ENCODE data around the gene CAVIN4. TPM values are rescaled to one million over a fixed set of nuclear protein-coding genes. Genes with fewer than 3 reads are reported as not detected.

Gene CAVIN4
- total and polyA plus RNA-seq, 2 experiments from 2014 or later = 3.0 to 6.0 TPM

GRCh38 chr9:100600521-100601079, 22.7 kb downstream of the CAVIN4 start:
- no peak overlapping the region for H2AFZ ChIP-seq
- no peak overlapping the region for H3K27ac ChIP-seq (ENCODE audit: low read depth)

GRCh38 chr9:100601216-100601615, 23.3 kb downstream of the CAVIN4 start:
- H3K4me2 ChIP-seq = no peak overlapping the region
- H3K4me3 ChIP-seq = no peak overlapping the region
- no peaks in the 10 kb centered on the region for H3K9me2 ChIP-seq (ENCODE audit: insufficient read depth)
- peaks cover 12% of the 10 kb centered on the region for H3K4me1 ChIP-seq (ENCODE audit: insufficient read depth)
- H3K36me3 ChIP-seq (ENCODE audit: insufficient read depth) = no peaks in the 10 kb centered on the region
- no peak overlapping the region for H3K27ac ChIP-seq (ENCODE audit: low read depth)
- Mint-ChIP-seq H3K36me3 (ENCODE audit: low read depth) (no peaks in the 10 kb centered on the region; the same call in 2 of the 3 replicates), H3K27me3 (ENCODE audit: insufficient read depth, low read depth, poor library complexity) (peaks cover 12% of the 10 kb centered on the region), H3K9me3 (no peaks in the 10 kb centered on the region; the same call in 2 of the 3 replicates), H3K4me3 (no peak overlapping the region), H3K4me1 (peaks cover 37% of the 10 kb centered on the region), H3K27ac (no peak overlapping the region)
- H3K27me3 ChIP-seq (ENCODE audit: insufficient read depth) = no peaks in the 10 kb centered on the region
- H4K20me1 ChIP-seq (replicated peaks; ENCODE audit: insufficient read depth) = no peaks in the 10 kb centered on the region
- H2AFZ ChIP-seq = no peak overlapping the region
- no peaks in the 10 kb centered on the region; the same call in 1 of the 2 replicates for H3F3A ChIP-seq (replicated peaks; ENCODE audit: low read depth)
- no peaks in the 10 kb centered on the region for H3K79me2 ChIP-seq (replicated peaks; ENCODE audit: insufficient read depth)
- peak; percentile 90 for DNase-seq (ENCODE audit: low spot score)
- peak; percentile 52 for ATAC-seq
- TF ChIP-seq ZNF331 (CRISPR knock-in tag; IDR thresholded peaks at IDR 0.05; ENCODE audit: low read depth) (no peak), ETS1 (IDR thresholded peaks at IDR 0.05) (no peak), EZH2phosphoT487 (IDR thresholded peaks at IDR 0.05; ENCODE audit: unreplicated experiment) (no peak), CTCF (conservative IDR thresholded peaks at IDR 0.05; ENCODE audit: low read depth in 2 of 2) (peak; percentile 90 to 95)

More at GRCh38 chr9:100600521-100601079, 22.7 kb downstream of the CAVIN4 start:
- H3K36me3 ChIP-seq (ENCODE audit: insufficient read depth) = no peaks in the 10 kb centered on the region
- H4K20me1 ChIP-seq (replicated peaks; ENCODE audit: insufficient read depth) = no peaks in the 10 kb centered on the region
- no peaks in the 10 kb centered on the region; the same call in 1 of the 2 replicates for H3F3A ChIP-seq (replicated peaks; ENCODE audit: low read depth)
- no peaks in the 10 kb centered on the region for H3K9me2 ChIP-seq (ENCODE audit: insufficient read depth)
- H3K4me2 ChIP-seq = no peak overlapping the region
- no peaks in the 10 kb centered on the region for H3K79me2 ChIP-seq (replicated peaks; ENCODE audit: insufficient read depth)
- peaks cover 12% of the 10 kb centered on the region for H3K27me3 Mint-ChIP-seq (ENCODE audit: insufficient read depth, low read depth, poor library complexity)
- ATAC-seq (no peak), DNase-seq (ENCODE audit: low spot score) (no peak)
- no peak overlapping the region for H3K27ac Mint-ChIP-seq
- no peak overlapping the region for H3K4me3 ChIP-seq
- no peak overlapping the region for H3K4me3 Mint-ChIP-seq
- TF ChIP-seq ZNF114 (CRISPR knock-in tag; IDR thresholded peaks at IDR 0.05) (no peak), POLR2AphosphoS5 (IDR thresholded peaks at IDR 0.05; ENCODE audit: low read depth) (no peak), ETS1 (IDR thresholded peaks at IDR 0.05) (no peak), EZH2 (IDR thresholded peaks at IDR 0.05; ENCODE audit: low read depth, unreplicated experiment) (no peak), NANOG (IDR thresholded peaks at IDR 0.05; ENCODE audit: borderline replicate concordance) (no peak), CREB1 (CRISPR knock-in tag; IDR thresholded peaks at IDR 0.05; ENCODE audit: low read depth) (no peak), CTCF (conservative IDR thresholded peaks at IDR 0.05; ENCODE audit: low read depth in 2 of 2) (no peak), STAT1 (IDR thresholded peaks at IDR 0.05; ENCODE audit: unreplicated experiment) (no peak)
- no peaks in the 10 kb centered on the region; the same call in 2 of the 3 replicates for H3K9me3 Mint-ChIP-seq
- H3K4me1 Mint-ChIP-seq = peaks cover 41% of the 10 kb centered on the region
- H3K36me3 Mint-ChIP-seq (ENCODE audit: low read depth) = no peaks in the 10 kb centered on the region; the same call in 2 of the 3 replicates
- H3K4me1 ChIP-seq (ENCODE audit: insufficient read depth) = peaks cover 12% of the 10 kb centered on the region
- no peaks in the 10 kb centered on the region for H3K27me3 ChIP-seq (ENCODE audit: insufficient read depth)
